K562 (cell line): ENCODE measurements around the gene FCRL2. TPM values are rescaled to one million over a fixed set of nuclear protein-coding genes. Genes with fewer than 3 reads are reported as not detected.

ENCODE experiments used
- ATAC-seq: fragments of 200-7000 bp; cut with Tn5 transposase; 3 replicates; pipeline ENCODE4 v1.9.1; 2020; ENCODE audit warnings: moderate library complexity
- BruUV-seq: library from RNA; stranded (reverse); fragments of 400-500 nt; replicated peaks from 2 replicates; lab custom pipeline; 2021; lab: Mats Ljungman, UMichigan
- CTCF ChIA-PET: fragments of 300-600 bp; formaldehyde crosslinking; extraction: SDS; loops from one replicate; lab custom pipeline; 2021; ENCODE audit warnings: low intra/inter-chr PET ratio; lab: Yijun Ruan, JAX
- POLR2A ChIA-PET: fragments of 300-600, 350-650 bp; sonication (Branson Sonifier 250); formaldehyde crosslinking; extraction: SDS; loops from one replicate; lab custom pipeline; 2021; ENCODE audit warnings: antibody characterized with exemption, inconsistent platforms; lab: Yijun Ruan, JAX
- DNase-seq, 4 experiments: peaks; one replicate each; pipeline versions ENCODE4 v3.0.0 to v3.0.0-alpha.2; 2011 to 2018; ENCODE audit warnings: low spot score in 3 of 4, mixed read lengths in 3 of 4; ENCODE audit errors: extremely low read depth in 1 of 4
- FAIRE-seq: peaks from 2 replicates; lab custom pipeline; 2011; peaks lifted over from hg19 to GRCh38; lab: Jason Lieb, UNC
- H2AFZ ChIP-seq: 2 replicates; pipeline ENCODE4 v1.6.0; 2011; ENCODE audit warnings: low read depth, low read length, control low read depth, inconsistent platforms
- H3K27ac ChIP-seq: fragments of 200-600 bp; 3 replicates; pipeline ENCODE4 v1.8.0; 2011; ENCODE audit warnings: low read depth, mild to moderate bottlenecking, control low read depth, inconsistent platforms, low read length, moderate library complexity, mixed read lengths; ENCODE audit errors: extremely low read depth
- H3K27me3 ChIP-seq, 2 experiments: fragments of 300-600 bp in 1 of 2; 2 replicates in 1 of 2; 3 replicates in 1 of 2; pipeline versions ENCODE4 v1.6.0 to v1.8.0; 2011; ENCODE audit warnings: inconsistent platforms in 2 of 2, low read length in 2 of 2, mild to moderate bottlenecking in 1 of 2, mixed read lengths in 1 of 2, moderate library complexity in 1 of 2; ENCODE audit not compliant: control insufficient read depth in 2 of 2, insufficient read depth in 2 of 2
- H3K36me3 ChIP-seq: fragments of 300-600 bp; 3 replicates; pipeline ENCODE4 v1.8.0; 2011; ENCODE audit warnings: mild to moderate bottlenecking, low read length, inconsistent platforms; ENCODE audit not compliant: control insufficient read depth, insufficient read depth
- H3K4me1 ChIP-seq, 2 experiments: fragments of 200-600 bp in 1 of 2; replicated peaks in 1 of 2; 2 replicates in 1 of 2; 3 replicates in 1 of 2; pipeline versions ENCODE4 v1.5.1 to v1.8.0; 2011; ENCODE audit warnings: inconsistent platforms in 2 of 2, low read length in 2 of 2, mild to moderate bottlenecking in 1 of 2, mixed read lengths in 1 of 2, moderate library complexity in 1 of 2; ENCODE audit not compliant: control insufficient read depth in 2 of 2, insufficient read depth in 2 of 2
- H3K4me2 ChIP-seq: 2 replicates; pipeline ENCODE4 v1.6.1; 2011; ENCODE audit warnings: low read length, control low read depth, inconsistent platforms, mixed read lengths; ENCODE audit not compliant: insufficient read depth
- H3K4me3 ChIP-seq: fragments of 200-600 bp; sonication (generic), shearing (Covaris generic); 2 replicates; pipeline ENCODE4 v1.5.1; 2016; ENCODE audit warnings: control low read depth, inconsistent platforms
- H3K79me2 ChIP-seq: fragments of 200-600 bp; 3 replicates; pipeline ENCODE4 v1.8.0; 2011; ENCODE audit warnings: low read length, inconsistent platforms; ENCODE audit not compliant: control insufficient read depth, insufficient read depth
- H3K9ac ChIP-seq, 2 experiments: 2 replicates each; pipeline versions ENCODE4 v1.6.0 to v1.6.1; 2011; ENCODE audit warnings: low read depth in 2 of 2, low read length in 2 of 2, control low read depth in 1 of 2, inconsistent platforms in 1 of 2, mild to moderate bottlenecking in 1 of 2, mixed read lengths in 1 of 2; ENCODE audit not compliant: insufficient read depth in 1 of 2
- H3K9me1 ChIP-seq: one replicate; pipeline ENCODE4 v1.6.0; 2011; ENCODE audit warnings: inconsistent platforms, mild to moderate bottlenecking, low read length, moderate library complexity; ENCODE audit not compliant: control insufficient read depth, insufficient read depth
- H3K9me3 ChIP-seq: replicated peaks from 2 replicates; pipeline ENCODE4 v1.5.1; 2011; ENCODE audit warnings: low read depth, low read length, inconsistent platforms; ENCODE audit not compliant: control insufficient read depth, insufficient read depth
- H4K20me1 ChIP-seq: replicated peaks from 2 replicates; pipeline ENCODE4 v1.6.1; 2011; ENCODE audit warnings: low read length, inconsistent platforms, mixed read lengths; ENCODE audit not compliant: control insufficient read depth, insufficient read depth
- BCOR ChIP-seq: fragments of 450-650 bp; IDR thresholded peaks from 2 replicates; pipeline ENCODE4 v1.6.1; 2016
- FOXP1 ChIP-seq: sonication (generic); formaldehyde crosslinking; IDR thresholded peaks from 2 replicates; pipeline ENCODE4 v1.8.0; 2022; ENCODE audit warnings: mild to moderate bottlenecking, missing genetic modification reagents
- HNRNPLL ChIP-seq: fragments of 200-400 bp; formaldehyde crosslinking; IDR thresholded peaks from 2 replicates; pipeline ENCODE4 v1.6.1; 2017; ENCODE audit warnings: low read length, low read depth, mild to moderate bottlenecking; ENCODE audit not compliant: poor library complexity, severe bottlenecking
- MAFK ChIP-seq: IDR thresholded peaks from 2 replicates; pipeline ENCODE4 v1.6.1; 2011; ENCODE audit warnings: low read length, improper control_type of control experiment
- MED1 ChIP-seq: sonication (generic); formaldehyde crosslinking; IDR thresholded peaks from 2 replicates; pipeline ENCODE4 v1.8.1; 2023; ENCODE audit warnings: missing genetic modification reagents, borderline replicate concordance
- RBM14 ChIP-seq: fragments of 200-400 bp; formaldehyde crosslinking; IDR thresholded peaks from 2 replicates; pipeline ENCODE4 v1.6.1; 2018; ENCODE audit warnings: low read depth, mild to moderate bottlenecking, low read length, moderate library complexity, borderline replicate concordance; ENCODE audit not compliant: insufficient read depth
- ZNF217 ChIP-seq: sonication (generic); formaldehyde crosslinking; IDR thresholded peaks from 2 replicates; pipeline ENCODE4 v1.8.0; 2022; ENCODE audit warnings: mild to moderate bottlenecking, missing genetic modification reagents
- ZNF384 ChIP-seq: IDR thresholded peaks from 2 replicates; pipeline ENCODE4 v1.6.1; 2012; ENCODE audit warnings: low read depth, low read length, improper control_type of control experiment
- ZNF586 ChIP-seq: fragments of 450-650 bp; formaldehyde crosslinking; conservative IDR thresholded peaks from 2 replicates; pipeline ENCODE4 v1.4.0; 2020; ENCODE audit warnings: mild to moderate bottlenecking, moderate library complexity
- ZSCAN29 ChIP-seq: fragments of 450-650 bp; IDR thresholded peaks from 2 replicates; pipeline ENCODE4 v1.6.1; 2017
- WGBS: fragments of 100-300 bp; shearing (Covaris generic); methylation state at CpG from one replicate; pipeline ENCODE4 v1.1.6; 2016; ENCODE audit warnings: low coverage, mixed read lengths; ENCODE audit not compliant: insufficient coverage; ENCODE audit errors: missing lambda C conversion rate; 5-methylcytosine and 5-hydroxymethylcytosine counted together
- in situ Hi-C: fragments of 300-500 bp; cut with MboI; formaldehyde crosslinking; loops from 4 replicates; pipeline ENCODE4 v1.15.0; 2018; ENCODE audit warnings: inconsistent platforms, mixed read lengths
- intact Hi-C: fragments of 100-400 bp; cut with micrococcal nuclease; formaldehyde crosslinking; loops from 2 replicates; pipeline ENCODE4 v1.14.2; 2022
- polyA plus RNA-seq, 8 experiments: library from polyadenylated mRNA; depleted of rRNA in 4 of 8; stranded (reverse) in 5 of 8; unstranded in 3 of 8; fragments of >200 nt; fragmentation: Nextera tagmentation in 2 of 8; fragmentation: Illumina TruSeq in 1 of 8; extraction: Ambion mirVana in 2 of 8; extraction: Trizol in 1 of 8; gene quantifications; 2 replicates each; pipeline versions ENCODE4 v1.2.1 to v1.2.3, GENCODE V29; 2011 to 2014; ENCODE audit warnings: inconsistent platforms in 1 of 8, missing spikeins in 1 of 8
- total RNA-seq, 7 experiments: library from RNA; depleted of rRNA in 6 of 7; stranded (reverse); fragments of >200 nt in 6 of 7; fragmentation: Illumina TruSeq in 2 of 7; extraction: Trizol in 2 of 7; gene quantifications; 2 replicates each; pipeline versions ENCODE4 v1.2.1 to v1.2.3, GENCODE V29; 2011 to 2021; ENCODE audit warnings: low replicate concordance in 1 of 7

The FCRL2 gene
- total and polyA plus RNA-seq, 9 of the 15 experiments (the other 6 are each of a cell fraction or from before 2014, with no cell fraction given): not detected

- Histone ChIP-seq H3K4me1 (no peaks in the 10 kb centered on the region), H3K79me2 (no peaks in the 10 kb centered on the region), H3K27me3 (no peaks in the 10 kb centered on the region), H3K4me3 (no peak overlapping the region), H3K9me1 (no peaks in the 10 kb centered on the region), H3K27ac (no peak overlapping the region), H3K36me3 (no peaks in the 10 kb centered on the region), H4K20me1 (no peaks in the 10 kb centered on the region), H3K9ac (no peak overlapping the region), H3K9me3 (no peaks in the 10 kb centered on the region), H2AFZ (no peak overlapping the region), H3K4me2 (no peak overlapping the region)
- intact Hi-C loops (no loop called here), in situ Hi-C loops (no loop called here)
- no peak for DNase-seq
- no TSS peak for BruUV-seq
- WGBS: 0% methylated on average over 4 of the region's 4 CpGs
- no peak for FAIRE-seq
- CTCF ChIA-PET: no interaction called here
- no peak for ATAC-seq
- no peak for TF ChIP-seq MED1 (CRISPR knock-in tag)
- TF ChIP-seq ZNF217: no peak
- TF ChIP-seq RBM14: no peak
- TF ChIP-seq MAFK: no peak
- TF ChIP-seq ZNF586 (CRISPR knock-in tag): no peak
- TF ChIP-seq HNRNPLL: no peak
- TF ChIP-seq ZSCAN29: no peak
- no peak for TF ChIP-seq BCOR
- TF ChIP-seq ZNF384: no peak
- no peak for TF ChIP-seq FOXP1
- POLR2A ChIA-PET: no interaction called here
Measured at GRCh38 chr1:157758018-157758417, 18.9 kb downstream of the FCRL2 start.
